HL-60/S4 treated with retinoic acid at 250 ng/mL for 4 days and 3 days (cell line): Measurements from ENCODE around the gene PPP2R5E.

Source experiments
- in situ Hi-C: fragments of 300-500 bp; cut with MboI; formaldehyde crosslinking; loops from 2 replicates; pipeline ENCODE4 v1.7.0; 2022; ENCODE audit warnings: low sequenced_read_pairs

The PPP2R5E gene

DNA sequence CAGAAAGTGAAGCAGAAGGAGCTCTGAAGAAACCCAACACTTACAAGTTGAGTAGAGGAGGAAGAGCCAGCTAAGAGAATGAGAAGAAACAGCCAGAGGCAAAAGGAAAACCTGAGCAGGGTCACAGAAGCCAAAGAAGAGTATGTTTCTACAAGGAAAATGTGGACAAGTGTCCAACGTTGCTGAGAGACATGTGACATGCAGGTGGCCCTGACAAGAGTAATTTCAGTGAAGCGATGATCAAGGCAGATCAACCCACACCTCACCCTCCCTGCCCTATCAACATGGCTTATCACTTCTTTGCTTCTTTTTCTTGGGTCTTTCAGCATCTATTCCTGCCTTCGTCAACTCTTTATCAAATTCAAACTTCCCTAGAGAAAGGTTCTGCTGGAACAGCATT, 68.3 kb downstream of the PPP2R5E start:
- in situ Hi-C loops = no loop called here

DNA sequence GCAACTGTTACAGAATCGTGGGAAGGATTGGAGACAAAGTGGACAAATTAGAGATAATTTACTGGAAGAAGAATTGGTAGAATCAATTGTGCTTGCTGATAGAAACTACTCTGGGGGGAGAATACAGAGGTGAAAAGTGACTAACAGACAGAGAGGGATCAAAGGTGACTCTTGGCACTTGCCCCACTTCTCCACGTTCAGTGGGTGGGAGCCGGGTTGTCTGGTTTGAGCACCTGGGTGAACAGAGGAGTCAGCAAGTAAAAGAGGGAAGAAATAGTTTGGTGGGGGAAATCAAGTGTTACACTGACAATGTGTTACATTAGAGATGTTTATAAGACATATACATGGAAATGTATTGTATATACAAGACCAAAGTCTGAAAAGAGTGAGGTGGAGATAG, 69.1 kb downstream of the PPP2R5E start:
- in situ Hi-C loops = no loop called here

DNA sequence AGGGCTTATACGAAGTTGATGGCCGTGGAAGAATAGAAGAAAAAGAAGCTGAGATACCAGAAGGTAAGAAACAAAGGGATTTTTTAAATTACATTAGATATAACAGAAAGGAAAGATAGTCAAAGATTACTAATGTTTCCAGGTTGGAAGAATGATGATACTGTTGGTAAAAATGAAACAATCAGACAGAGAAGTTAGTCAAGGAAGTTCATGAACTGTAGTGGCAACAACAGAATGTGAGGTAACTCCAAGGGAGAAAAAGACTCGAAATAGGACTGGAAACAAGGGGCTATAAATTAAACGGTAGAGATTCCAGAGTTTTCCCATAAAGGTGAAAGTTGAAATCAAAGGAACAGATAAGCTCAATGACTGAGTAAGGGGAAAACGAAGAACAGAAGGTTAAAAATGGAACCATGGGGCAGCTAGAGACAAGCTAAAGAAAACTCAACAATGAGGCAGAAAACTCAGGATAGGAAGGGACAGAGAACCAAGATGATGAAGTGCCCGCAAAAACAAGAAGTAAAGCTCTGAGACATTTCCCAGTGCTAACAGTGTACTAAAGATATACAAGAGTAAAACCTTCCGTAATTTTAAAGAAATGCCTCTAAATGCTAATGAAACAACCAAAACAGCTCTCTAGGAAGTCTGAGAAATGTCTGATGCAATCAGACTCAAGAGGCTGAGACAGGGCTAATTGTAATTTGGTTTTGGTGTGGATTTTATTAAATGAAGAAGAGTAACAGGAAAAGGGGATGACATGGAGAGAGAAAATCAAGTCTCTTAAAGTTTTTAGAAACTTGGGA, 70.0 kb downstream of the PPP2R5E start:
- in situ Hi-C loops = no loop called here

DNA sequence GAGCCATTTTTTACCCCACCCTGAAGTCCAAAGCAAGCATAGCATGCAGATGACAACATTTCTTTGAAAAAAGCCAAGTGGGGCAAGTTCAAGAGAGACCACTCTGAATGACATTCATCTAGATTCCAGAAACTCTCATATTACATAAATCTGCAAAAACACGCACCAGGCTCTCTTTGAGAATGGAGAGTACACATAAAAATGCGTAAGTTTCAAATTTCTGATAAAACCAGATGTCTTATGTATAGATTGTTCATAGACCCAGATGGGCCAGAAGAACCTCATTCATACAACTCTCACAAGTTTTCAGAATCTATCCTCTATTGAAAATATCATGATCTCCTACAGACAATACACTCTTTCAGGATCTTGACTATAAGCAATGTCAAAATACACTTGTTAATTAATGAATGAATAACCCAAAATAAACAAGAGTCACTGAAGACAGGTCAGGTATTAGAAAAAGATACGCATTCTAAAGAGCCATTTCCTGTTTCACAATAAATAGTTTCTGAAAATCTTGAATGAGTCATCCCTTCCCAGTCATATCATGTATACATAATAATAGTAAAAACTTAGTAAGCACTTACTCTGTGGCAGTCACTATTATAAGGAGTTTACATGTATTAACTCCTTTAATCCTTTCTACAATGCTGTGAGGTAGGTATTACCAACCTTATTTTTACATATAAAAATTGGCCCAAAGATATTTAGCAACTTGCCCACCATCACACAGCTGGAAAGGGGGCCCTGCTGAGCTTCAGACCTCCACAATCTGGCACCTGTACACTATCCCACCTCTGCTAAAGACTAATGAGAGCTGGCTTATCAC, 72.0 kb downstream of the PPP2R5E start:
- in situ Hi-C loops = no loop called here

DNA sequence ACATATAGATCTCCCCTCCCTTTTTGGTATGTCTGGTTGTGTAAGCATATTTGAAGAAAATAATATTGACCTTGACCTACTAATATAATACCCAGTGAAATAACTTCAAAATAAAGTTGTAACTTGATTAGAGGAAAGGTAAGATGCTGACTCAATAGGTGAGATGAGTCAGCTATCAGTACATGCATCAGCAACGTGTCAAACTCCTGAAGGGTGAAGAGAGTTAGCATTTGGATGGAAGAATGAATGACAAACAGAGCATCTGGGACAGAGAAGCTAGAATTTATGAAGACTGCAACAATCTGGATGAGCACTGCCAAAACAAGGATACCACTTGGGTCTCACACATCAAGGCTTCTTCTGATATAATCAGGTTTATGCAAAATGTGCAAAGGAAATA, 74.9 kb downstream of the PPP2R5E start:
- in situ Hi-C loops = no loop called here

DNA sequence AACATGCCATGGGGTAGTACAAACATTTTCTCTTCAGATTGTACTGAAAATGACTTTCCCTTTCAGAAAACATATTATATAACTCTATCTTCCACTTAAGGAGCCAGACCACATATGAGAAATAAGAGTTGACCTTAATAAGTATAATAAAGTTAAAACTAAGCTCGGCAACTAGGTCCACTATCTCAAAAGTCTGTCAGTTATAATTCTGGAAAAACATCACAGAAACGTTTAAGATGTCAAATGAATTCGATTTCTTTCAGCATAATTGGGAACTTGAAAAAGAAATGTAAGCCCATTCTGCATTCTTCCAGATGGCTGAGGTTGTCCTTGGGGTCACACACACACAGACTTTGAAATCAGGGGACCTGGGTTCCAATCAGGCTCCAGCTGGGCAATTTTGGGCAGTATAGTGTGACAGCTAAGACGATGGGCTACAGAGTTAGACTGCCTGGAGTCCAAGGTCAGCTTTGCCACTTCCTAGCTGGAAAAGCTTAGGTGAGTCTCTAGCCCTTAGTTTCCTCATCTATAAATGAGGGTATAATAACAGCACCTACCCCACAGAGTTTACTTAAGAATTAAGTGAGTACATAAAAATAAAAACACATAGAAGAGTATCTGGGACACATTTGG, 75.6 kb downstream of the PPP2R5E start:
- in situ Hi-C loops = no loop called here

DNA sequence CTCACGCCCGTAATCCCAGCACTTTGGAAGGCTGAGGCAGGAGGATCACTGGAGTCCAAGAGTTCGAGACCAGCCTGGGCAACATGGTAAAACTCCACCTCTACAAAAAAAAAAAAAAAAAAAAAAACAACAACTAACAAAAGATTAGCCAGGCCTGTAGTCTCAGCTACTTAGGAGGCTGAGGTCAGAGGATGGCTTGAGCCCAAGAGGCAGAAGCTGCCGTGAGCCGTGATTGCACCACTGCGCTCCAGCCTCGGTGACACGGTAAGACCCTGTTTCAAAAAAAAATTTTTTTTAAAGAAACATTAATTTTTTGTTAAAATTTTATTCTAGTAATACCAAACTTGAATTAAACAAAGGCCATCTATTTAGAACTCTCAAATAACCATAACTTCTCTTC, 77.8 kb downstream of the PPP2R5E start:
- in situ Hi-C loops = no loop called here

DNA sequence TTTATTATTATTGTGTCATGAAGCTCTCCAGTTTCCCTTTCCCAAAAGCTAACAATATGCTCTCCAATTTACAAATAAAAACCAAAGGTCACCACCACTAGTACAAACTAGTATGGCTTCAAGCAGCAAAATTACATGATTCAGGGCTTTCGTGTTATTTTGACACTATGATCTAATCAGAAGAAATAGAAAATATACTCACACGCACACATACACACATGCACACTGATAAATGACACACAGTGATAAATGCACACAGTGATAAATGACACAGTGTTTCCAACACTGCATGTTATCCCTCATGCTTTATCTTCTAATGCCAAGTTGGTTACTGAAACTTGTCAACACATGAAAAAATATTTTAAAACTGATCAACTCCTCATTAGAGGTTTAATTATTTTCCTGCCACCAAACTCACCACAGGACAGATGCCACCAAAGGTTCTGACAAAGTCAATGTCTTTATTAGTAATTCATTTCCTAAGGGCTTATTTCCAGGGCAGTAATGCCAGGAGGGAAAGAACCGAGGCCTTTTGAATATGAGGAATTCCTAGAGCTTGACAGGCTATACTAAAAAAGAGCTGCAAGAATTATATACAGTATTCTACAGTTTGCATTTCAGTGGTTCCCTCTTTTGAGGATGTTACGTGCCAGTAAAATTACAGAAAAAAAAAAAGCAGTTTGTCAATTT, 82.4 kb downstream of the PPP2R5E start:
- in situ Hi-C loops = no loop called here

DNA sequence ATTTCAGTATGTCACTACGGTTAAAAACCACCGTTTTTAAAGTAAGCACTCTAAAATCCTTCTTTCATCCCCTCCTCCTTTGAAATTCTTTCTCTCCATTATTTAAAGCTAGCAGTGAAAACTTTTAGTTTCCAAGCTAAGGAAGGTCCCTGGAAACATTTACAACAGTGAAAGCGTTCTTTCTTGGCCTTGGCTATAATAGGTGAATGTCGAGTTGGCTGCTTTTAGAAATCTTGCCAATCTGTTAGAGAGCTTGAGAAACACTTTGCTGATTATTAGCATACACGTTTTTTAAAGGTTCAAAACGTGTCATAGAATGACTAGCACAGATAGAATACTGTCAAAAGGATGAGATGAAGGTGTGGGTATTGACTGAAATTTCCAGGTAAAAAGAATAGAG, 83.4 kb downstream of the PPP2R5E start:
- in situ Hi-C loops = no loop called here

DNA sequence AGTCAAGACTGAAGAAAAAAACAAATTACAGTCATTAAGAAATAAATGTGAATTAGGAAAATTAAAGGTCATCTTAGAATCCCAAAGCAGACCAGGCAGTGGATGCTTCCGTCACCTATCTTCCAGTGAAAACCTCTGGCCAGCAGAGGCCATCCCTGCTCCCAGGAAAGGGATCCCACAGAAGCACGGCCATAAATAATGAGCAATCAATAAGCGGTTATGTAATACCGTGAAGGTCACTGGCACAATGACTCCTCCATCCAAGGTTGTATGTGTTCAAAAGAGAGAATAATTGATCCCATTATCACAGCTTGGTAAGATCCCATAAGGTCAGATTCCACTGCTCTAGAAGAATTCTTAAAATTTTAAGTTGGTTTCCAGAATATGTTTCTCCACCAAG, 85.7 kb downstream of the PPP2R5E start:
- in situ Hi-C loops = no loop called here

DNA sequence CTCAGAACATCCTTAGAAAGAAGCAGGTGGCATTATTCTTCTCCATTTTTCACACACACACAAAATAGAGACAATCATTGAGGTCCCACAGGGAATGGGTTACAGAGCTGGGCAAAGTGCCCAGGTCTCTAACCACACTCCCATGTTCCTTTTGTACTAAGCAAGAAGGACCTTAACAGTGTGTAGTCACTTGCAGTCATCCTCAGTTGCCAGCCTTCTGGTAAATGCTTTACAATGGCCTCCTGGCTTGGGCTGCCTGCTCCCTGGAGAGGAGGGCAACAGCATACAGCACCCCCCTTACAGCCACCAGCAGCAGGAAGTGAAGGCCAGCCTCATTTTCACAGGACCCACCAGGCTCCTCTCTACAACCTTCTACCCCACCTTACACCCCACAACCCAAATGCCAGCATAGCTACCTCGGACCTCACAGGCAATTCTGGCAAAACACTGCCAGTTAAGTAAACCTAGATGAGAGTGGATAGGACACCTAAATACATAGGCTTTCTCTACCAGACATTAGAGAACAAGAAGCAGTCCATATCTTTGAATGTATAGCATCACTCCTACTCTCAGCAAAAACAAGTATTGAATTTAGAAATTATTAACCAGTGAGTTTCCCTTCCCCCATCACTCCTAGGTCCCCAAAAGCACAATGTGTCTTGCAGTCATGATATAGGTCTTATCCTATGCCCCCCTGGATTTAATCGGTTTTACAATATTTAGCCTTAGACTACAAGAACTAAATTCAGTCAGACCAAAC, 88.1 kb downstream of the PPP2R5E start:
- in situ Hi-C loops = no loop called here

DNA sequence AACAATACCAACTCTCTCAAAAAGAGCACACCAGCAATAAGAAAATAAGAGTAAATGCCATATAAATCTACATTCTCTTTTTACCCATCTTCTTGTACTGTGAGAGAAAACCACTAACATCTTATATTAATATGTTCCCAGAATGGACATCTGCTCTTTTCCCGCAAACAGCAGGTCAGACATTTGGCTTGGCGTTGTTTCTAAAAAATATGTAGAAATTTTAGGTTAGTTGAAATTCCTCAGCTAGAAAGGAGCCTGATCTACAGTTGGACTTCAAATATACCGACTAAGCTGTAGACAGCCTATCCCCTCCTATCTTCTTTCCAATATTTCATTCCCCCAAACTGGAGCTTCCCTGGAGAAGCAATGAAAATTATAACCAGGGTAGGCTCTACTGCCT, 88.7 kb downstream of the PPP2R5E start:
- in situ Hi-C loops = no loop called here

DNA sequence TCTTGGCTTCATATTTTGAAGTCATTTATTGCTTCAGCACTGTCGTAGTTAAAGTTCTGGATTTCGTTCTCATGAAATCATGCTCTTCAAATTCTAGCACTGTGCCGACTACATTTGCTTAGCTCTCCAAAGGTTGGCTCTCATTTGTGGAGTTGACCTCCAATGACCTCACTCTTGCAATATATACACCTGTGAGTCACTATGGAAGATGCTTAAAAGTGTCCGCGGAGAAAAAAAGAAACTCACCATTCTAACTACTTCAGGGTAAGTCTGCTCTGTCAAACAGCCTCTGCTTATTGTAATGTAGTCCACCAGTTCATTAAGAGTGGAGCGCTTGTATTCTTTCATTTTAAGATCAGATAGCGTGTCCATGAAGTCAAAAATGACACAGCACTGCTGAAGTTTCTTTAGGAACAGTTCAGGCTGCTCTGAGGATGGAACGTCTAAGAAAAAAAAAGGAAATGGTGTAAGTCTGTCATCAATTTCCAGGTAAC, 89.7 kb downstream of the PPP2R5E start:
- in situ Hi-C loops = no loop called here

DNA sequence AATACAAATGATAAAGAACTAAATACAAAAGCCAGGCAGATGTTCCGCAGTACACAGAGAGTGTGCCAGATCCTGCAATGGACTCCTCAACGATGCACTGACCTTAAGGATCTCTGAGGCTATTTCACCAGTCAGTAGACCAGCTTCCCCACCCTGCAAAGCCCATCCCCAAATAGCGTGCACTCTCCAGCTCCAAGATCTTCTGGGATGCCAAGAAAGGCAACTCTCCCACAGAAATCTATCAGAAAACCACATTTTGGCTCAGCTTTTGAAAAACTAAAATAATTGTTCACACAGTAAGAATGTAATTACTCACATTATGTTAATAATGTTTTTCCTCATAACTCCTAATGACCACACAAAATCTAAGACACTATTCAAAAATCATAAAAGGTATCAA, 90.4 kb downstream of the PPP2R5E start:
- in situ Hi-C loops = no loop called here

DNA sequence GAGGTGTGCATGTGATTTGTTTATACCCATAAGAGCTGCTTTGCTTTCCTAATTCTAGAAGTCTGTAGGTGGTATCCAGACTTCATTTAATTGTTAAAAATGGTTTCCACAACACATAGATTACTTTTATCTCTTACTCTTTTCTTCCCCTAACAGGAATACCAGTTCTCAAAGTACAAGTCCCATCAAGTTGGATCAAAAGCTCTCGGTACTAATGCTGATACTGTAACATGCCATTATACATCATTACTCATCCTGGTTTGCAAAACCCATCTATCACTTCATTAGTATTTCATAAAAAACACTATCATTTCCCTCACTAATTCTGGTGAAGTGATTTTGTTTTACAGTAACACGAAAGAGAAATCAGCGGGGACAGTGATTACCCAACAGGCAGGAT, 94.3 kb downstream of the PPP2R5E start:
- in situ Hi-C loops = no loop called here

DNA sequence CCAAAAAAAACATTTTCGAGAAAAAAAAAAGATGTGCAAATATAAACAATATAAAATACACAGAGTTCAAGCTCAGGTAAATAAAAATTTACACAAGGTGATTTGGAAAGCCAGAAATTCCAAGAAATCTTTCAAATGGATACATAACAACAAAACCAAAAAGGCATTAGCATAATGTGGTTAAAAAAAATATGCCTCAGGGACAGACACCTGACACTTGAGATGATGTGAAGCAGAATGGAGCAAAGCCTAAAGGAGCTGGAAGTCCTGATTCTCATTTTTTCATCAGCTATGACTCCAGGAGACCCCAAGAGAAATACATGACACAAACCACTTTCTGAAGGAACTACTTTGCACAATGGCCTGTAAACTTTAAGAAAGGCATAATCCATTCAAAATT, 98.6 kb downstream of the PPP2R5E start:
- in situ Hi-C loops = no loop called here

DNA sequence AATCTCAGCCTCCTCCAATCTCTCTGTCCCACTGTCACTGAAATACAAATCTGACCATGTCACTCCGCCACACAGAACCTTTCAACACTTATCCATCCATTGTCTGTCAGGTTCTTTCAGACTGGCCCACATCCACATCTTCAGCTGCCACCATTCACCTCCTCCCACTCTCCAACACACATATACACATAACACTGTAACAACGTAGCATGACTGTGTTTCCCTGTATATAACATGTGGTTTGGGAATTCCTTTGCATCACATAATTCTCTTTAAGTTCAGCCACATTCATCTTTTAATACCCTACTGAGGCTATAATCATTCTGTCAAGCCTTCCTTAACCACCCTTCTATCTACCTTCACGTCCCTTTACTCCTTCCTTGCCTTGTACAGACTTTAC, 99.2 kb downstream of the PPP2R5E start:
- in situ Hi-C loops = no loop called here

DNA sequence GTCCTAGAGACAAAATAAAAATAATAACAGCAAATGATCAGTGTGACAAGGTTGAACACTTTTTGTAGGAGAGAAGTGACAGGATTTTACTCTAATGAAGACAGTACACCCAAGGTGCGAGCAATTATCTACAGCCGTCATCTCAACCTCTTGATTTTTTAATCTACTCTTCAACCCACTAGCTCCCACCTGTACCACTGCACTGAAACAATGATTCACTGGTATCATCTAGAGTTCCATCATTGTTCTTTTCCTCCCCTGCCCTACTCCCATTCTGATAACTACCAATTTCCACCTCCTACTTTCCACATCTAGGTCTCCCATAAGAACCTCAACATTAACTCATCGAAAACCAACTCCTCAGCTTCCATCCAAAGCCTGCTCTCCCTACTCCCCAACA, 99.8 kb downstream of the PPP2R5E start:
- in situ Hi-C loops = no loop called here

DNA sequence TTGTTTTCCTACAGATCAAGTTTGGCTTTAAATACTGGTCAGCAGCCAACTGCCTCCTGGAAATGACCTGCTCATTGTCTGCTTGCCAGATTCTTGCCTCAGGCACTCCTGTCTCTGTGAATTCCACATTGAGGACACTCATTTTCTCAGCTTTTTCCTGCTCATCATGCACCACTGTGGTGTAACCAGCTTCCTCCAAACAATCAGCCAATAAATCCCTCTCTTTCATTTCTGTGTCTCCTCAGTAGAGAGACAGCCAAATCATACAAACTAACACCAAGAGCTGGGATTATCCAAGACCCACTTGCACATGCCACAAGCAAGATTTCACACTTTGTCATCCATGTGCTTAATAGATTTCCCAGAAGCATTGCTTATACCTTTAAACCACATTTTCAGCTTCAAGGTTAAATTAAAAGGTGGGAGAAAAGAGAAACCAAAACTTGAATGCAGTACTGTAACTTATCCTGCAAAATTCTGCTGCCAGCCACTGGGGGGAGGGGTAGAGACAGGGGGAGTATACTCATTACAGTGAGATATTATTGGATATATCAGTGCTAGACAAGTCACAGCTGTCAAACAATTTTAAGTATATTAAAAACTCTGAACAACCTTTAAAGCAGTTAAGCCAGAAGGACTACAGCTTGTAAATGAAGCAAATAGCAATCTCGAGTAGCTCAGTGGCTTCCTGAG, 105.0 kb downstream of the PPP2R5E start:
- in situ Hi-C loops = no loop called here
